22Rv1 (cell line): Measurements from ENCODE around the gene ACTR6.

Source experiments
- ZFX ChIP-seq: fragments of 450-650 bp; IDR thresholded peaks from 2 replicates; pipeline ENCODE4 v1.6.1; 2017; ENCODE audit warnings: antibody characterized with exemption, borderline replicate concordance
- TF ChIP-seq, protein P1 (sequence below): fragments of 450-650 bp; IDR thresholded peaks from 2 replicates; pipeline ENCODE4 v1.5.1; 2017; ENCODE audit warnings: mild to moderate bottlenecking

DNA sequence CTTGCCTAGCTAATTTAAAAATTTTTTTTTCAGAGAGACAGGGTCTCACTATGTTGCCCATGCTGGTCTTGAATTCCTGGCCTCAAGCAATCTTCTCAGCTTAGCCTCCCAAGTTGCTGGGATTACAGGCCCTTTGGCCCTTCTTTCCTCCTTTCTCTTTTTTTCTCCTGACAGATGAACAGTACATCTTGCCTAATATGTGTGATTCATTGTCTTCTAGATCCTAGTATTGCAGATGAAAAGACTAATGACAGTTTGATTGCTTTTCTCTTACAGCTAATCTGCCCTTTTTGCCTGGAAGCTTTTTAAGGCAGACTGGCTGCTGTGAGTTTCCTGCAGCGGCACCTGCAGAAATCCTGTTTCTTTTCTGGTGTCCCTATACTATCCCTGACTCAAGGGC, 54.3 kb downstream of the ACTR6 start:
- TF ChIP-seq, protein P1, sequence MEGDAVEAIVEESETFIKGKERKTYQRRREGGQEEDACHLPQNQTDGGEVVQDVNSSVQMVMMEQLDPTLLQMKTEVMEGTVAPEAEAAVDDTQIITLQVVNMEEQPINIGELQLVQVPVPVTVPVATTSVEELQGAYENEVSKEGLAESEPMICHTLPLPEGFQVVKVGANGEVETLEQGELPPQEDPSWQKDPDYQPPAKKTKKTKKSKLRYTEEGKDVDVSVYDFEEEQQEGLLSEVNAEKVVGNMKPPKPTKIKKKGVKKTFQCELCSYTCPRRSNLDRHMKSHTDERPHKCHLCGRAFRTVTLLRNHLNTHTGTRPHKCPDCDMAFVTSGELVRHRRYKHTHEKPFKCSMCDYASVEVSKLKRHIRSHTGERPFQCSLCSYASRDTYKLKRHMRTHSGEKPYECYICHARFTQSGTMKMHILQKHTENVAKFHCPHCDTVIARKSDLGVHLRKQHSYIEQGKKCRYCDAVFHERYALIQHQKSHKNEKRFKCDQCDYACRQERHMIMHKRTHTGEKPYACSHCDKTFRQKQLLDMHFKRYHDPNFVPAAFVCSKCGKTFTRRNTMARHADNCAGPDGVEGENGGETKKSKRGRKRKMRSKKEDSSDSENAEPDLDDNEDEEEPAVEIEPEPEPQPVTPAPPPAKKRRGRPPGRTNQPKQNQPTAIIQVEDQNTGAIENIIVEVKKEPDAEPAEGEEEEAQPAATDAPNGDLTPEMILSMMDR, result no peak
- no peak for TF ChIP-seq ZFX
